Measurements from ENCODE around the gene HLF. TPM values are rescaled to one million over a fixed set of nuclear protein-coding genes. Genes with fewer than 3 reads are reported as not detected.

Gene HLF
- total RNA-seq, 4 donors from 2014 or later: 2.5 to 10.0 (median 5.4) TPM

- no peaks in the 10 kb centered on the region for H3K9me3 ChIP-seq
- H3K27me3 ChIP-seq: no peaks in the 10 kb centered on the region
- H3K36me3 ChIP-seq: no peaks in the 10 kb centered on the region
- H3K27ac ChIP-seq: no peak overlapping the region
- H3K4me3 ChIP-seq: no peak overlapping the region
- peaks cover 0 to 26% (median 0%) of the 10 kb centered on the region in 4 donors for H3K4me1 ChIP-seq
- no peak for TF ChIP-seq CTCF (IDR thresholded peaks at IDR 0.05)
- TF ChIP-seq POLR2A (IDR thresholded peaks at IDR 0.05): no peak
- DNase-seq: no peak
Observed at GRCh38 chr17:55290492-55291113, 25.8 kb downstream of the HLF start.

GRCh38 chr17:55291114-55291507 lies 26.4 kb downstream of the HLF start:
- no peaks in the 10 kb centered on the region for H3K36me3 ChIP-seq

GRCh38 chr17:55292094-55292493 lies 27.3 kb downstream of the HLF start:
- TF ChIP-seq POLR2A (IDR thresholded peaks at IDR 0.05) (no peak), CTCF (IDR thresholded peaks at IDR 0.05) (no peak)
- H3K27ac ChIP-seq: no peak overlapping the region
- DNase-seq: no peak
- no peaks in the 10 kb centered on the region for H3K9me3 ChIP-seq
- H3K36me3 ChIP-seq: no peaks in the 10 kb centered on the region
- H3K4me1 ChIP-seq: peaks cover 0 to 14% (median 0%) of the 10 kb centered on the region in 4 donors
- no peaks in the 10 kb centered on the region for H3K27me3 ChIP-seq
- no peak overlapping the region for H3K4me3 ChIP-seq

More at GRCh38 chr17:55291114-55291507, 26.4 kb downstream of the HLF start:
- no peak for TF ChIP-seq CTCF (IDR thresholded peaks at IDR 0.05)
- no peak for TF ChIP-seq POLR2A (IDR thresholded peaks at IDR 0.05)
- Histone ChIP-seq H3K4me3 (no peak overlapping the region), H3K27ac (no peak overlapping the region), H3K9me3 (no peaks in the 10 kb centered on the region), H3K27me3 (no peaks in the 10 kb centered on the region), H3K4me1 (peaks cover 0 to 23% (median 0%) of the 10 kb centered on the region in 4 donors)
- no peak for DNase-seq

GRCh38 chr17:55294042-55294751 lies 29.4 kb downstream of the HLF start:
- DNase-seq: no peak
- Histone ChIP-seq H3K4me3 (no peak overlapping the region), H3K27ac (no peak overlapping the region), H3K36me3 (no peaks in the 10 kb centered on the region), H3K4me1 (no peaks in the 10 kb centered on the region), H3K9me3 (no peaks in the 10 kb centered on the region), H3K27me3 (no peaks in the 10 kb centered on the region)
- TF ChIP-seq POLR2A (IDR thresholded peaks at IDR 0.05): no peak

- no peak overlapping the region for H3K4me3 ChIP-seq
- H3K36me3 ChIP-seq: no peaks in the 10 kb centered on the region
- H3K4me1 ChIP-seq: no peaks in the 10 kb centered on the region
- TF ChIP-seq POLR2A (IDR thresholded peaks at IDR 0.05) (no peak), CTCF (IDR thresholded peaks at IDR 0.05) (peak; percentile 61 to 84 (median 80))
- H3K27ac ChIP-seq: no peak overlapping the region
- no peaks in the 10 kb centered on the region for H3K9me3 ChIP-seq
- H3K27me3 ChIP-seq: no peaks in the 10 kb centered on the region
- peak; percentile 23 to 73 (median 66) for DNase-seq
Observed at GRCh38 chr17:55295411-55296170, 30.8 kb downstream of the HLF start.

All from Peyer's patch (tissue), 4 donors.